AG09319 (cell line): ENCODE measurements around the gene ESR1.

Experiments used
- DNase-seq: peaks from one replicate; pipeline ENCODE4 v3.0.0-alpha.2; 2010; ENCODE audit warnings: low read depth; ENCODE audit errors: extremely low read depth
- CTCF ChIP-seq: IDR thresholded peaks from 2 replicates; pipeline ENCODE4 v1.5.1; 2011; ENCODE audit warnings: low read depth, mild to moderate bottlenecking, inconsistent platforms, low read length, moderate library complexity

ESR1 gene

GRCh38 chr6:151814614-151815013 lies 7.1 kb downstream of the ESR1 start:
- no peak for TF ChIP-seq CTCF

DNA sequence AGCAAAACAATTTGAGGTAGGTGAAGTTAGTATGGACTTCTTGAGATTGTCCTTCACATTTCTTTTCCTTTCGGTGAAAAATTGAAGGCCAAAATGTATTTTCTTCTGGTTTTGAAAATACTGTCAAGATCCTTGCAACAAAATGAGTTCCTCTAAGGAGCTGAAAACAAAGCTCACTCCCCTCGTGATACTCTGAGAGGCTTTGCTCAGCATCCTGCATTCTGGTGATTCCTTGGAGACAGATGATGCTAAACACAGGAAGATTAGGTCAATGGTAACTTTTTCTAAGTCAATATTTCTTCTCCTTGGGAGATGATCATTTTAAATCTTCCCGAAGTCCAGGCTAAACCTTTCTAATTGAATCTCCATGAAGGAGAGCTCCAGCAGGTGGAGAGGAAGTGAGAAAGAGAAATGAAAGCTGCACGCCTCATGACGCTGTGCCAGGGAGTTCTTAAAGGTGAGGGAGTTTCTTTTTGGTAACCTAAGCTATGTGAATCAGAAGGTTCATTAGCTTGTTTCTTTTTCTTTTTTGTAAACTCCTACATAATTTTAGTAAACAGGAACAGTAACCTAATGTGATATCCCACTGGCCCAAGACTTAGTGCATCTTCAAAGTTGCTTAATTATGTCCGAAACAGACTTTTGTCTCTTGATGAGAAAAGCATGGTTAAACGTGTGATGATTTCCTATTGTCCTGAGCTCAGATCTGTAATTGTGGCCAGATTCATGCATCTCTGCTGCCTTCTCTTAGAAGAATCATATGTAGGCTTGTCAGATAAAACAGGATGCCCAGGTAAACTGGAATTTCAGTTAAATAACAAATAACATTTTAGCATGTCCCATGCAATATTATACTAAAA lies 15.0 kb downstream of the ESR1 start:
- no peak for DNase-seq
- no peak for TF ChIP-seq CTCF

More at GRCh38 chr6:151814614-151815013, 7.1 kb downstream of the ESR1 start:
- DNase-seq = no peak

DNA sequence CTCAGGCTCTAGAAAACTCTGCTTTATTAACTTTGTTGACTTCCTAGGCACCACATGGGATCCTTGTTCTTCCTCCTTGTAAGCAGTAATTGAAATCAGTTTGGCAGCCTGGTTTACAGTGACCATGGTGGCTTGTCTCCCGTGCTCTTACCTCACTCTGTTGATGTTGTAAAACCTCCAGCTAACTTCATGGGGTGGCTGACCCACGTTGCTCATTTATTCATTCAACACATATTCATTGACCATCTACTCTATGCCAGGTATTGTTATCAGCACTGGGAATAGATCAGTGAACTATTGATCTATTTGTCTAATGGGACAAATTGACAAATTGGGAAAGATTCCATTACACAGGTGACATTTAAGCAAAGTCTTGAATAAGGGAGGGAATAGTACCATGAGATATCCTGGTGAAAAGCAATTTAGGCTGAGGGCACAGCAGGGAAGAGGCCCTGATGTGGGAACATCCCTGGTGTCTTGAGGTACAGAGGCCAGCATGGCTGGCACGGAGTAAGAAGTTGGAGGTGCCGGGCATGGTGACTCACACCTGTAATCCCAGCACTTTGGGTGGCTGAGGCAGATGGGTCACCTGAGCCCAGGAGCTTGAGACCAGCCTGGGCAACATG lies 19.1 kb downstream of the ESR1 start:
- TF ChIP-seq CTCF = no peak
- no peak for DNase-seq

GRCh38 chr6:151832710-151833109 lies 25.2 kb downstream of the ESR1 start:
- no peak for DNase-seq
- TF ChIP-seq CTCF = no peak

DNA sequence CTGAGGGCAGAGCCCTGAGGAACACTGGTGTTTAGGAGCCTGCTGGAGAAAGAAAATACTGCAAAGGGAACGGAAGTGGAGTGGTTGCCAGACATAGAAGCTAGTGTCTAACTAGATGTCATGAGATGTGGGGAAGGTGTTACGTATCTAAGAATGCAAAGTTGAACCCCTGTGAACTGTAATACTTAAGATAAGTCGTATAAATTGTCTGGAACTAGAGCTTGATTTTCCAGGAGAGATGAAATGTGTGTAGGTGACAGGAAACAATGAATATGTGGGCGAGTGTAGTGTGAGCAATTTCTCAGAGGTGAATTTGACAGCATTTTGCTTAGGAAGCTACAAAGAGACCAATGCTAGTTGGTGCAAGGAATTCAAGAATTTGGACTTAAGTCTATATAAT lies 27.9 kb downstream of the ESR1 start:
- DNase-seq = no peak
- TF ChIP-seq CTCF = no peak

DNA sequence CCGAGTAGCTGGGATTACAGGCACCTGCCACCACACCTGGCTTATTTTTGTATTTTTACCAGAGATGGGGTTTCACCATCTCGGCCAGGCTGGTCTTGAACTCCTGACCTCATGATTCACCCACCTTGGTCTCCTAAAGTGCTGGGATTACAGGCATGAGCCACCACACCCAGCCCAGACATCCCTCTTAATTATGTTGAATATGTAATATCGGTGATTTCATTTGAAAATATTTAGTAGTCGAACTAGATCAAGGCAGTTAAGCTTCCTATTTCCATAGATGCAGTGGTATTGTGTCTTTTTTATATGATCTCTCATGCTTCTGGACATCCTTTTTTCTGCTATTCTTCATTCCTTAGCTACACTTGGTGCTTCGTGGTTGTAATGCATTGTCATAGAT lies 29.7 kb downstream of the ESR1 start:
- no peak for TF ChIP-seq CTCF

DNA sequence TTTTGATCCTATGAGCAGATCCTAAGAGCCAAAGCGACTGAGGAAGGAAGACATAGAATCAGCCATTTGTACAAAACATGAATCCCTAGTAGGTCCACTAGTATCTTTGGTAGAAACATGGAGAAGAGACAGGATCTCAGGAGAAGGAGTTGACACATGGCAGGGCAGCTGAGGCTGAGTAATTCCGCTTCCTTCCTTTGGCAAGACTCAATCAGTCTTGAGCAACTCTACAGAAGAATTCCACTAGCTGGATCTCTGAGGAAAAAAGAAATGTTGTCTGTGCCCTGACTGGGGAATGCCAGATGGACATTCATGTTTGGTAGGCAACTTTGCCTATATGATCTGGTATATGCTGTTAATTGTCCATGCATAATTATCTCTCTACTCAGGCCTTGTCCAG lies 35.3 kb downstream of the ESR1 start:
- no peak for DNase-seq
- TF ChIP-seq CTCF = no peak

More for the DNA sequence above, 29.7 kb downstream of the ESR1 start:
- DNase-seq = no peak
